Activated CD8-positive, alpha-beta memory T cell treated with anti-CD3 and anti-CD28 coated beads, Interleukin-2, amount 50 U/mL, for 24 hours (primary cell): ENCODE results near the gene CTAGE9.
"Not testable (repeated sequence)": the region's sequence is repeated elsewhere in the genome, so short reads cannot be mapped to it uniquely, and the experiment has no call there.

Source experiments
- DNase-seq: peaks from one replicate; pipeline ENCODE4 v3.0.0-alpha.2; 2020; ENCODE audit errors: extremely low read depth

CTAGE9 gene, protein sequence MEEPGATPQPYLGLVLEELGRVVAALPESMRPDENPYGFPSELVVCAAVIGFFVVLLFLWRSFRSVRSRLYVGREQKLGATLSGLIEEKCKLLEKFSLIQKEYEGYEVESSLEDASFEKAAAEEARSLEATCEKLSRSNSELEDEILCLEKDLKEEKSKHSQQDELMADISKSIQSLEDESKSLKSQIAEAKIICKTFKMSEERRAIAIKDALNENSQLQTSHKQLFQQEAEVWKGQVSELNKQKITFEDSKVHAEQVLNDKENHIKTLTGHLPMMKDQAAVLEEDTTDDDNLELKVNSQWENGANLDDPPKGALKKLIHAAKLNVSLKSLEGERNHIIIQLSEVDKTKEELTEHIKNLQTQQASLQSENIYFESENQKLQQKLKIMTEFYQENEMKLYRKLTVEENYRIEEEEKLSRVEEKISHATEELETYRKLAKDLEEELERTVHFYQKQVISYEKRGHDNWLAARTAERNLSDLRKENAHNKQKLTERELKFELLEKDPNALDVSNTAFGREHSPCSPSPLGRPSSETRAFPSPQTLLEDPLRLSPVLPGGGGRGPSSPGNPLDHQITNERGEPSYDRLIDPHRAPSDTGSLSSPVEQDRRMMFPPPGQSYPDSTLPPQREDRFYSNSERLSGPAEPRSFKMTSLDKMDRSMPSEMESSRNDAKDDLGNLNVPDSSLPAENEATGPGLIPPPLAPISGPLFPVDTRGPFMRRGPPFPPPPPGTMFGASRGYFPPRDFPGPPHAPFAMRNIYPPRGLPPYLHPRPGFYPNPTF

DNA sequence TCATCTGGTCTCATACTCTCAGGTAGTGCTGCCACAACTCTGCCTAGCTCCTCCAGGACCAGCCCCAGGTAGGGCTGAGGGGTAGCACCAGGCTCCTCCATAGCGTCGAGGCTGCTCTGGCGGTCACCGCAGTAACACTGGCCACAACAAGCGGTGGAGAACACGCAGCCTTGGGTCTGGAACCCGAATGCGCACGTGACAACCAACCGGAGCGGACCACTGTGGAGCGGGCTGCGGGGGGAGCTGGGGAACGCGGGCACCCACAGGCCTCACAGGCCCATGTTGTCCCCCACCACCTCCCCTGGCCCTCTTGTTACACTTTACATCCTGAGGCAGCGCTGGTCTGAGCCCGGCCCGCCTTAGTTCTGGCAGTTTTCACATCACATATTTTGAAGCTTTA is at the start of gene CTAGE9:
Gene CTAGE9 (minus strand): TSS at position 101 of the 400 bp plus-strand sequence. CDS start 0 bp downstream, at position 101.
- DNase-seq = not testable (repeated sequence)

DNA sequence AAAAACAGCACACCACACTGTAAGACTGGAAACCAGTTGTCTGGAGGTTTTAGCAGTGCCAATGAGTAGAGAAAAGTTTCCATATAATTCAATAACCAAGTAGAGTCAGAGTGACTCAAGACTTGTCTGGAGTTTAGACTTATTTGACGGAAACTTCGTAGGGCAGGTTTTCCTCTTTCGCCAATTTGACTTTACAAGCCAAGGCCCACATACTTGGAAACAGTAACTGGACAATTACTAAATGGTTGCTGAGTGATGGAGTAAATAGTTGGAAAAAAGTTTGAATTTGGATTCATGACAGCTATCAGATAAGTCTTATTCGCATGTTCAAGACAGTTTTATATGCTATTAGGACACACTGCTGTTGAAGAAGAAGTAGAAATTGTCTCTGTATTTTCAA is 48.1 kb upstream of the CTAGE9 start:
- no peak for DNase-seq

DNA sequence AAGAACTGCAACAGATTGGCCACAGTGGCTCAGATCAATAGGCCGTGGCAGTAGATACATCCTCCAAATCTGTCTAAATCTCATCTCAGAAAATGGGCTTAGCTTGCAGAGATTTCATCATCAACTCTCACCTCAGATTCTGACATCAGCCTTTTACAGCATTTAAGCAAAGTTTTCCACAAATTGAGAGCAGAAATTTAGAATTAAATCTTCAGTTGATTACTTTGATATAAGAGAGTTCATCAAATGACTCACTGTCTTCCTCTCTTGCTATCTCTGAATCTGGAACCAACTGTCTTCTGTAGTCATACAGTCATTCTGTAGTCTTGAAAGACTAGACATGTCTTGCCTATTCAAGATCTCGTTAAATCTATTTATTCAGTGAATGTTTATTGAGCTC is 45.2 kb upstream of the CTAGE9 start:
- no peak for DNase-seq

DNA sequence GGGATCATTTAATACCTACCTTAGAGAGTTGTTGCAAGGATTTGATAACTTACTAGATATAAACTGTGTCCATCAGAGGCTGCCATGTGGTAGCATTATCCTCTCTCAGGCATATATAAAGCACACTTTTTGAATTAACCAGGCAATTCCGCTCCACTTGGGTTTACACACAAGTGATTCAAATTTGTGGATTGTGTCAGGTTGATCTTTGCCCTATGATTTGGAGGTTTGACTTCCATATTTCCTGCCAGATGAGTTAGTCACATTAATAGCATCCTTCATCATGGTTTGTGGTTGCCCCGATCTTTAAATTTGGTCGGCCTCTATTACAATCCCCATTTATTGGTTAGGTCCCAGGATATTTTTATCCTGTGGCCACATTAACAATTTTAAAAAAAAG is 44.8 kb upstream of the CTAGE9 start:
- DNase-seq = no peak

DNA sequence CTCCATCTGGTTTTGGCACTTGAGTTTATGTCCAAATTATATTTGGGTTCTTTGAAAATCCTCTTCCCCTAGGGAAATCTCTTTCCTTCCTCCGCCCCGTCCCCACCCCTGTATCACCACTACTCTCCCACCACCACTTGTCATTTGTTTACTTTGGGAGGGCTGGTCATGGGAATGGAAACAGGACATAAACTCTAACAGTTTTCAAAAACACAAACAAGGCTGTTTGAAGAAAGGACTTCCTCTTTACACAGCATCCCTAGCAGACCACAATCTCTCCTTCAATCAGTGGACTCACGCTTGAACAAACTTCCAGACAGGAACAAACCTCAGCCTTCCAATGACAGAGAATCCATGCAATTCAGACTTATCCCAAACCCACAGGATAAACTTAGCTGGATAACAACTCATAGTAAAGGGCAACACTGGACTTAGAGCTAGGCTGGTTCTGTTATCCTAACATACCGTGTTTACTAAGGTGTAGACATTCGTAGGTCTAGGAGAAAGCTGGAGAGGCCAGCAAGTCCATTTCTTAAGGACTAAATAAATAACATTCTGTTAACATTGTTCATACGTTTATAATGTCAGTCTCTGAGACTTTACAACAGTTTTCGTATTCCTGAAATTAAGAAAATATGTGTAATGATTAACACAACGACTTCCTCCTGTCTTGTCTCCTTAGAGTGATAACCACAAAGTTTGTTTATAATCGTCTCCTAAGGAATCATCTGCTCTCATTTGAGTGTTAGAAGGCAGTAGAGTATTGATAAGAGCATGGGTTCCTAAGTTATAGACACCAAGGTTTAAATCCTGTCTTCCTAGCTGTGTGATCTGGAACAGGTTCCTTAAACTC is 44.1 kb upstream of the CTAGE9 start:
- no peak for DNase-seq

DNA sequence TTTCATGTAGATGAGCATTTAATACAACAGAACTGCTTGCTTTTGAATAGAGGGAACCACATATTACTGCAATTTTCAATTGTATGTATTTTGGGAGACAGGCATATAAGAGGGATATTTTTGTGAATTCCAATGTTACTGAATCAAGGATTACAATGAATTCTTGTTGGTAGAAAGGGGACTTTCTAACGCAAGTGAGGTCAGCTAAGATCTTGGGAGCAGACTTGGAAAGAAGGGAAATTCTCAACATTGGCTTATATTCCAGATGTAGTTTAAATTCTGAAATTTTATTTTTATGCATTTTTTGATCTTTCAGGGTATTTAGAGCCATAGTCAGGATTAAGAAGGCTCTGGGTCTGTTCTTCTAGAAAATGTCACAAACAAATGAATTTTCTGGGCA is 43.3 kb upstream of the CTAGE9 start:
- DNase-seq = no peak

DNA sequence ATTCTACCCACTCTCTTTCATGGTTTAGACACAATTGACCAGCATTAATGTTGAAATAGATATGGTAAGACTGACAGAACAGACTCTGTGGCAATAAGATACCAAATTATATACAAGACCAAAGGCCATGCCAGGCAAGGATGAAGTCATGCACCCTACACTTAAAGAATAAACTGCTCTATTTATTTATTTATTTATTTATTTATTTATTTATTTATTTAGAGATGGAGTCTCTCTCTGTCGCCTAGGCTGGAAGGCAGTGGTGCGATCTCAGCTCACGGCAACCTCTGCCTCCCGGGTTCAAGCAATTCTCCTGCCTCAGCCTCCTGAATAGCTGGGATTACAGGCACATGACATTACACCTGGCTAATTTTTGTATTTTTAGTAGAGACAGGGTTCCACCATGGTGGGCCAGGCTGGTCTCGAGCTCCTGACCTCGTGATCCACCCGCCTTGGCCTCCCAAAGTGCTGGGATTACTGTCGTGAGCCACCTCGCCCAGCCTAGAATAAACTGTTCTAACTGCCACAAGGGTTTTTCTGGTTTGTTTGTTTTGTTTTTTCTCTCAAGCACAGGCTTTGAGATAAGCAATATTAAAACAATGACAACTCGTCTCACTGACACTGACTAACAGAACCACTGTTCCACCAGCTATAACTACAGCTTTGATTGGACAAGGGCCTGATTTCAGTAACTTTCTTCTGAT is 40.3 kb upstream of the CTAGE9 start:
- DNase-seq = not testable (repeated sequence)

DNA sequence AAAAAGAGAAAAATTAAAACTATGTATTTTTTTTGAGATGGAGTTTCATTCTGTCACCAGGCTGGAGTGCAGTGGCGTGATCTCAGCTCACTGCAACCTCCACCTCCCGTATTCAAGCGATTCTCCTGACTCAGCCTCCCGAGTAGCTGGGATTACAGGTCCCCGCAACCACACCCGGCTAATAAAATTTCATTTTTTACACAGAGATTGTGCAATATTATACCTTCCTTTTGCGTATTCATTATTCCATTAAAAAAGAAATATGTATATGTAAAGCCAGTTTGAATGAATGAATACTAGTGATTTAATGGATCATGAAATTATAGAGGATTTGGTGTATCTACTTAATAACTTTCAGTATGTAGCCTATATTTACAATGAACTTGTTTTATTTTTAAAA is 38.2 kb upstream of the CTAGE9 start:
- no peak for DNase-seq

DNA sequence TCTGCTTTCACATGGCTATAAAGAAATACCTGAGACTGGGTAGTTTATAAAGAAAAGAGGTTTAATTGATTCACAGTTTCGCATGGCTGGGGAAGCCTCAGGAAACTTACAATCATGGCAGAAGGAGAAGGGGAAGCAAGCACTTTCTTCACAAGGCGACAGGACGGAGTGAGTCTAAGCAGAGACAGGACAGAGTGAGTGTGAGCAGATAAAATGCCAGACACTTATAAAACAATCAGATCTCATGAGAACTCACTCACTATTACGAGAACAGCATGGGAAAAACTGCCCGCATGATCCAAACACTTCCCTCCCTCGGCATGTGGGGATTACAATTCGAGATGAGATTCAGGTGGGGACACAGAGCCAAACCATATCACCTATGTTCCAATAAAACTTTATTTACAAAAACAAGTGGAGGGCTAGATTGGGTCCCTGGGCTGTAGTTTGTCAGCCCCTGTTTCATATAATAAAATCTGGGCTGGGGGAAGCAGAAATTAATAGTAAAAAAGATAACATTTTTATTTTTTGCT is 37.1 kb upstream of the CTAGE9 start:
- DNase-seq = no peak

DNA sequence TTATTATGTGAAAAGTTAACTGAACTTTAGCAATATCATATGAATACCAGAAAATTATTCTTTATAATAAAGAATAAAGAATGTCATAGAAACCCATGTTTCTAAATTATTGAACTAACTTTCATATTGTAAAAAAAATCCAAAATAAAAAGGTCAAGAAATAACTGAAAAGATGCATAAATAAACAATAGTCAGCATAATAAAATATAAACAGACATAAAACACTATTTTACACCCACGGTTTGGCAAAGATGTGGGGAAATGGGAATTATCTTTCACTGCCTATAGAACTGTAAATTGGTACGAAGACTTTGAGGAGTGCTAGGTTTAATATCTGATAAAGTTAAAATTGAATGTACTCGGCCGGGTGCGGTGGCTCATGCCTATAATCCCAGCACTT is 34.7 kb upstream of the CTAGE9 start:
- no peak for DNase-seq

DNA sequence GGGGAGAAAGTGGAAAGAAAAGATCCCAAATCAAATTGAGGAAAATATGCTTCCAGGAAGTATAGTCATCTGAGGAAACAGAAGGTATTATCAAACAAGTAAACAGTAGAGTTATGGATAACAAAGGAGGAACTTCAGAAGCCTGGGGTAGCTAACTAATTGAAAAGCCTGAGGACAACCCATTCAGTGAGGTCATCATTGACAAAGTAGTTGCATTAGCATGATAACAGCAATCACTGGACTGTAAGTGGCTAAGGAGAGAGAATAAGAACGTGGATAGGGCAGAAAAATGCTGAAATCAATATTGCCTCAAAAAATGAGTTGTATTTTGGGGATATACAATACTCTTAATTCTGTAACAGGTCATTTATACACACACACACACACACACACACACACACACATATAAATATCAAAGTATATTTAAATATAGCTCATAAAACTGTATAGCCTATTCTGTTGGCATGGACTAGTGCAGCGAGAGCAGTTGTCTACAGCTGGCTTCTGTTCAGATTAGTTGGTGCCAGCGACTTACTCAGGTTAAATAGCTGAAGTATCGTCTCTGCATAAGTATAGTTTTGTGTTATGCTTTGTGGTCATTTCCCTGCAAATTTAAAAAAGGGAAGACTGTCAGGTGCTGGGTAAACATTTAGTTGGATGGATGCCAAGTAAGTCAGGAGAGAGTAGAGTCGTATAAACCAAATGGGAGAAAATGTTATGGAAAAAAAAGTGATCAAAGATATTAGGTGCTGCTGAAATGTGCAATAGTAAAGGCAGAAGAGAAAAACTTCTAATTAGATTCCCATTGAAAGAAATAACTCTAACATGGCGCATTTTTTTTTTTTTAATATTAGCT is 33.8 kb upstream of the CTAGE9 start:
- DNase-seq = no peak

DNA sequence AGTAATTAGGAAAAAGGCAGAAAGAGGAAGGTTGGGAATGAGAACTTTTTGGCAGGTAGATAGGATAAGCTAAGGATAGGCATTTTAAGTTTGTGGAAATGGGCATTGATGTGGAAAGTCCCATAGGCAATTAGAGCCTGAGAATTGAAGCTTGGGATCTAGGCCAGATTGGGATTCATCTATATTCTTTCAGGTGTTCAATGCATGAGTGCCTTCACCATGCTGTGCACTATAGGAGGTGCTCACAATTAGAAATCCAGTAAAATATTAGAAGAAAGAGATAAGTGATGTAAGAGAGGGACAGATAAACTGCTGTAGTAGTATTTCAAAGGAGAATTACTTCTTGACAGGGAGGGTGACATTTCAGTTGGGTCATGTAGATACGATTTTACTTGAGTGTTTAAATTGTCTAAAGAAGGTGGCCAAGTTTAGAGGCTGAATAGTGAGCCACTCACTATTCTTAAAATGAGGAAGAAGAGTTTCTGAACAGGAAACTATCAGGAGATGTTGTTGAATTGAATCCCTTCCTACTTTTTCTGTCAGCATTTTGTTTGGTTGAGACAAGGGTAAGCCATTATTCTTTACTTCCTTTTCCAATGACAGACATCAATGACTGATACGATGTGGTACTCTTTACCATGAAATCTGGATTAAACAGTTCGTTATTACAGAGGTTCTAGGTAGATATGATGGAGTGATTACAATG is 31.0 kb upstream of the CTAGE9 start:
- no peak for DNase-seq

DNA sequence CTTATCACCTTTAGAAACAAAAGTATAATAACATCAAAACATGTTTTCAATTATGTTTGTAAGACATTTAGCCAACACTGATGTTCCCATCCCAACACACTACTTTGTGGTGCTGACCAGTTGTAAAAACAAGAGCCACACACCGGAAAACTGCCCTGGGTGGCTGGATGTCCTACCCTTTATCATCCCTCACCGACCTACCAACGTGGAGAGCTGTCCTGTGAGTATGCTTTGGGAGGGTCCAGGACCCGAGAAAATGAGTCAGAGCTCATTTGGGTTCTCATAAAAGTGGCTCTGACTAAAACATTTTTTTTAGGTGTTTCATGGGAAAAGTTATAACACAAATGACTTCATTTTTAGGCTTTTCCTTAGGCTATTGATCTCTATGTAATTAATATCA is 29.3 kb upstream of the CTAGE9 start:
- DNase-seq = no peak

DNA sequence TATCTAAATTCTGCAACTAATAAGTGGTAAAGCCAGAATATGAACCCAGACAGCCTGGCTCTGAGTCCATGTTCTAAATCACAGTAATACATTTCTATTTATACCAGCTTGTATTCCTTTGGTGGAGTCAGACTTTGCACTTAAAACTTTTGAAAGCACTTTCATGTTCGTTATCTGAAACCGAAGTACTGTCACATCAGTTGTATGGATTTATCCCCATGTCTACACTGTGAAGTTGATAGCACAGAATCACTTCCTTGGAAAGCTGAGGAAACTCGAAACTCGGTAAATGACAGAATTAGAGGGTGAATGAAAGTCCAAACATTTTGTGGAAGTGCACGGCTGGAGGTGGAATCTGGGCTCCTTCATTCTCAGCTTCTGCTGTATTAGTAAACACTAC is 28.3 kb upstream of the CTAGE9 start:
- DNase-seq = no peak

DNA sequence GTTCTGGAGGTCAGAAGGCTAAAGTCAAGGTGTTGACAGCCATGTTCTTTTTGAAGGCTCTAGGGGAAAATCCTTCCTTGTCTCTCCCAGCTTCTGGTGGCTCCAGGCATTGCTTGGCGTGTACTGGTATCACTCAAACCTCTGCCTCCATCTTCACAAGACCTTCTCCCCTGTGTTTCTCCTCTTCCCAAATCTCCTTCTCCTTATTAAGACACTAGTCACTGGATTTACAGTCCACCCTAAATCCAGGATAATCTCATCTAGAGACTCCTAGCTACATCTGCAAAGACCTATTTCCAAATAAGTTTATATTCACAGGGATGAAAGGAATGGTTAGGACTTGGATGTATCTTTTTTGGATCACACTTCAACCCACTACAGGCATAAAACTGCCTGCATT is 26.0 kb upstream of the CTAGE9 start:
- no peak for DNase-seq

DNA sequence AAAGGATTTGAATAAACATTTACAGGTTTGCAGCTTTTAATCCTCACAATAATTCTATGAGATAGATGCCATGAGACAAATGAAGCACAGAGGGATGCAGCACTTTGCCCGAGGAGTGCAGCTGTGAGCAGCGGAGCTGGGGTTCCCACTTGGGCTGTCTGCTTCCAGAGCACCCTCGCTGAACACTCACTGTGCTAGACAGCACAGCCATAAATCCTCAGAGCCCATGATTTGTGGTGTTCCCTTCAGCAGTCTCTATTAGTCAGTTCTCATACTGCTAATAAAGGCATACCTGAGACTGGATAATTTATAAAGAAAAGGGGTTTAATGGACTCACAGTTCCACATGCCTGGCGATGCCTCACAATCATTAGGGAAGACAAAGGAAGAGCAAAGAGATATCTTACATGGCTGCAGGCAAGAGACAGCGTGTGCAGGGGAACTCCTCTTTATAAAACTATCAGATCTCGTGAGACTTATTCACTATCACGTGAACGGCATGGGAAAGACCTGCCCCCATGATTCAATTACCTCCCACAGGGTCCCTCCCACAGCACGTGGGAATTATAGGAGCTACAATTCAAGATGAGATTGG is 25.3 kb upstream of the CTAGE9 start:
- DNase-seq = no peak

DNA sequence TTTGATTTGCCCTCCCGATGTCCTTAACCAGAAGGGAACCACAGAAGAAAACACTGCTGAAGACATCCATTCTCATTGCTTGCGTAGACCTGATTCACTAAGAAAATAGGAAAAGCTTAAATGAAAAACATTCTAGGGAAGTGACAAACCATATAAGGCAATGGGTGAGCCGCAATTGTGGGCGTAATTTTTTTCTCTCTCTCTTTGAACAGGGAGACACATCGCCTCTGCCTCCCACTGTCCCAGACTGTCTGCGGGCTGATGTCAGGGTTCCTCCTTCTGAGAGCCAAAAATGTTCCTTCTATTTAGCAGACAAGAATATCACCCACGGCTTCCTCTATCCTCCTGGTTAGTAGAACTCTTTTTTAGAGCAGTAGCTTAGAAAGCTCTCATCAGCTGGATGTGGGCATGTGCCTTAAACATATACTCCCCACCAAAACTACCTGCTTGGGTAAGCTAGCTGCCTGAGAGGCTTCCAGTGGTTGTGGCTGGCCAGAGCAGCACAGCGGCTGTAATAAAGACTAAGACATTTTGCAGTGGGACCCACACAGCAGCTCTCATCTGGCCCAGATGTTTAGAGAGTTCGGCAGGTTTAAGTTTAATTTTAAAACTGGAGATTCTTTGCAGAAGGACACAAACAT is 22.7 kb upstream of the CTAGE9 start:
- DNase-seq = no peak

DNA sequence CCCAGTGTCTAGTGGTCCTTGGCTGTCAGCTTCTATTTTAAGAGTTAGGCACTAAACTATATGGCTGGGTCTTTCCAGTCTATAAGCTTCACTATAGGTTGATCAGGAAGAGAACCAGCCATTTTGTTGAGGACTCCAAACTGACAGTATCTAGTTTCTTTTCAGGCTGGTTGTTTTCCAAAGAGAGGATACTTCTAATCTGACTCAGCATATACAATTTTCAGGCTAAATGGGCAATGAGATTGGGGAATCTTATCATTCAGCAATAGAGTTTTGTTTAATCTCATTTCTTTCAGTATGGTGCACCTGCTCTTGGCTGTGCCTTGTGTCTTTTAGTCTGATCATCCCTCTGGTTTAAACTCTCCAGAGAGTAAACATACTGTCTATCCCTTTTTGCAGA is 20.4 kb upstream of the CTAGE9 start:
- DNase-seq = no peak

DNA sequence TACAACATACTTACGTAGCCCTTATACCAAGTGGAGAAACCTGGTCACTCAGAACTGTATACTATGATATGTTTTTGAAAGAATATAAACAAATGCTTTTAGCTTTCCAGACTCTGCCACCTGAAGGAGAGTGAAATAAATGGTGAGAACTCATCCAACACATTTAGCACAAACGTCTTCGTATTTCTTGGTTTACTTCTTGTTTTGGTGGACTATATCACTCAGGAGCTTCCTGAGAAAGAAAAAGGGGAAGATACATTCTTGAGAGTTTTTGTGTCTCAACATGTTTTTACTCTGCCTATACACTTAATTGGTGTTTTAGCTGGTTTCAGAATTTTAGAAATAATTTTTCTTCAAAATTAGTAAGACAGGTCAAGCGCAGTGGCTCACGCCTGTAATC is 19.4 kb upstream of the CTAGE9 start:
- DNase-seq = no peak
